ENCODE measurements around the gene CHRM5. TPM values are rescaled to one million over a fixed set of nuclear protein-coding genes. Genes with fewer than 3 reads are reported as not detected.

Gene CHRM5
- total and polyA plus RNA-seq, 2 donors (not counting 1 experiment from before 2014, with no cell fraction given) = not detected

DNA sequence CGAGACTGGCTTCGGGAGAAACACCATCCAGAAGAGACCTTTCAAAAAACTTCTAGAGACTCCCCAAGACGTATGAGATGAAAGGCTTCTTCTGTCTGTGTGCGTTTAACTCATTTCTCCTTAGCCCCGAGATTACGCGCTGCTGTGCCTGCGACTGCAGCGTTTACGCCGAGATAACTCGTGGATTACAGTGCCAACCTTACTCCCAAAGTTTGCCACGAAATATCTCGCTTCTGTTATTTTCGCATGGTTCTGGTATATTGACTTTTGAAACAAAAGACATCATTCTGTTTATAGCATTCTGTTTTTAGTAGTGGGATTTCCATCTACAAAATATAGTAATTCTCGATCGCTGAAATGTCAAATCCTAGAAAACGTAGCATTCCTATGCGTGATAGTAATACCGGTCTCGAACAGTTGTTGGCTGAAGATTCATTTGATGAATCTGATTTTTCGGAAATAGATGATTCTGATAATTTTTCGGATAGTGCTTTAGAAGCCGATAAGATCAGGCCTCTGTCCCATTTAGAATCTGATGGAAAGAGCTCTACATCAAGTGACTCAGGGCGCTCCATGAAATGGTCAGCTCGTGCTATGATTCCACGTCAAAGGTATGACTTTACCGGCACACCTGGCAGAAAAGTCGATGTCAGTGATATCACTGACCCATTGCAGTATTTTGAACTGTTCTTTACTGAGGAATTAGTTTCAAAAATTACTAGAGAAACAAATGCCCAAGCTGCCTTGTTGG is 134.1 kb downstream of the CHRM5 start:
- H3K79me2 ChIP-seq (ENCODE audit: control insufficient read depth, insufficient read depth, low read length) = peaks cover 66% of the 10 kb centered on the region
- peaks cover 0 to 3% of the 10 kb centered on the region in 2 experiments for H3K36me3 ChIP-seq (replicated peaks in 1 of 2; ENCODE audit: control extremely low read depth in 1 of 2, control insufficient read depth in 1 of 2, extremely low read depth in 1 of 2, insufficient read depth in 2 of 2, low read length in 1 of 2)
- Mint-ChIP-seq H3K4me1 (peaks cover 41% of the 10 kb centered on the region), H3K4me3 (peak overlapping the region; percentile 98), H3K27ac (peak overlapping the region; percentile 99), H3K9me3 (ENCODE audit: insufficient read depth) (no peaks in the 10 kb centered on the region), H3K27me3 (no peaks in the 10 kb centered on the region)
- intact Hi-C loops (cut with micrococcal nuclease) = loop anchor here (1.0 kb wide), 5 partner anchors 40 to 265 kb away; partner anchors contain the start of genes KATNBL1 and LPCAT4
- CTCF ChIA-PET = interaction anchor here (1.0 to 2.8 kb wide), 3 partner anchors 40 to 141 kb away, joined by 3 to 17 read pairs (median 4); partner anchors contain the start of gene KATNBL1
- DNase-seq (no peak), ATAC-seq (ENCODE audit: low read depth) (peak; percentile 16)
- peak overlapping the region; percentile 80 to 99 (median 82) for H3K4me3 ChIP-seq (ENCODE audit: control extremely low read depth in 1 of 5, extremely low read depth in 1 of 5, insufficient read depth in 1 of 5, low read depth in 2 of 5, low read length in 4 of 5)
- peak overlapping the region; percentile 93 for H2AFZ ChIP-seq (ENCODE audit: insufficient read depth, low read depth, low read length, poor library complexity, severe bottlenecking)
- peak overlapping the region; percentile 92 to 98 for H3K27ac ChIP-seq (ENCODE audit: low read length in 2 of 2)
- H3K27me3 ChIP-seq (replicated peaks in 1 of 4; ENCODE audit: control extremely low read depth in 1 of 4, control insufficient read depth in 3 of 4, insufficient read depth in 4 of 4, low read length in 3 of 4) = no peaks in the 10 kb centered on the region
- WGBS (ENCODE audit: insufficient coverage) = 43% methylated on average over 20 of the region's 29 CpGs
- POLR2A ChIA-PET = interaction anchor here (0.9 to 1.1 kb wide), 3 partner anchors 63 to 216 kb away, joined by 3 to 4 read pairs (median 4); partner anchors contain the start of genes AVEN and EMC4
- peak overlapping the region; percentile 88 for H3K4me2 ChIP-seq (replicated peaks; ENCODE audit: low read depth, low read length, poor library complexity, severe bottlenecking)
- TF ChIP-seq, protein P1, sequence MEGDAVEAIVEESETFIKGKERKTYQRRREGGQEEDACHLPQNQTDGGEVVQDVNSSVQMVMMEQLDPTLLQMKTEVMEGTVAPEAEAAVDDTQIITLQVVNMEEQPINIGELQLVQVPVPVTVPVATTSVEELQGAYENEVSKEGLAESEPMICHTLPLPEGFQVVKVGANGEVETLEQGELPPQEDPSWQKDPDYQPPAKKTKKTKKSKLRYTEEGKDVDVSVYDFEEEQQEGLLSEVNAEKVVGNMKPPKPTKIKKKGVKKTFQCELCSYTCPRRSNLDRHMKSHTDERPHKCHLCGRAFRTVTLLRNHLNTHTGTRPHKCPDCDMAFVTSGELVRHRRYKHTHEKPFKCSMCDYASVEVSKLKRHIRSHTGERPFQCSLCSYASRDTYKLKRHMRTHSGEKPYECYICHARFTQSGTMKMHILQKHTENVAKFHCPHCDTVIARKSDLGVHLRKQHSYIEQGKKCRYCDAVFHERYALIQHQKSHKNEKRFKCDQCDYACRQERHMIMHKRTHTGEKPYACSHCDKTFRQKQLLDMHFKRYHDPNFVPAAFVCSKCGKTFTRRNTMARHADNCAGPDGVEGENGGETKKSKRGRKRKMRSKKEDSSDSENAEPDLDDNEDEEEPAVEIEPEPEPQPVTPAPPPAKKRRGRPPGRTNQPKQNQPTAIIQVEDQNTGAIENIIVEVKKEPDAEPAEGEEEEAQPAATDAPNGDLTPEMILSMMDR (IDR thresholded peaks at IDR 0.05) = no peak
- no peak for TF ChIP-seq EZH2 (IDR thresholded peaks at IDR 0.05; ENCODE audit: borderline replicate concordance, insufficient read depth, low read depth, low read length, poor library complexity, severe bottlenecking)
- no peaks in the 10 kb centered on the region for H4K20me1 ChIP-seq (ENCODE audit: control insufficient read depth, insufficient read depth, low read length, poor library complexity, severe bottlenecking)
- H3K9ac ChIP-seq (ENCODE audit: low read length) = peak overlapping the region; percentile 94
- peaks cover 18 to 19% of the 10 kb centered on the region in 2 donors for H3K4me1 ChIP-seq (ENCODE audit: control insufficient read depth in 2 of 2, insufficient read depth in 2 of 2, low read length in 2 of 2)
- no peaks in the 10 kb centered on the region for H3K9me3 ChIP-seq (ENCODE audit: control extremely low read depth in 1 of 3, control insufficient read depth in 2 of 3, insufficient read depth in 1 of 3, low read length in 2 of 3)

DNA sequence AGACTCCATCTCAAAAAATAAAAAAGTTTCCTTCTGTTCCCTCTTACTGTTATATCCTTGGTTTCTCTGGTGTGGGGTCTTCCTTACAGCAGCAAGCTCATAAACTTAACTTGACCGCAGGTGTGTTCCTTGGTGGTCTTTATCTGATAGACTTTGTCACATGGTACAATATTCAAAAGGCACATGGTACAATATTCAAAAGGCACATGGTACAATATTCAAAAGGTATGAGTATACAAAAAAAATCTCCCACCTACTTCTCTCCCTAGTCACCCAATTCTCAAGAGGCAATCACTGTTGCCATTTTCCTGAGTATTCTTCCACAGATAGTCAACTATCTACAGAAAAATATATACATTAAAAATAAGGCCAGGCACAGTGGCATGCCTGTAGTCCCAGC is 138.1 kb downstream of the CHRM5 start:
- Histone ChIP-seq H3K36me3 (replicated peaks in 1 of 2; ENCODE audit: control extremely low read depth in 1 of 2, control insufficient read depth in 1 of 2, extremely low read depth in 1 of 2, insufficient read depth in 2 of 2, low read length in 1 of 2) (no peaks in the 10 kb centered on the region), H3K9ac (ENCODE audit: low read length) (no peak overlapping the region), H2AFZ (ENCODE audit: insufficient read depth, low read depth, low read length, poor library complexity, severe bottlenecking) (no peak overlapping the region), H3K27me3 (replicated peaks in 1 of 4; ENCODE audit: control extremely low read depth in 1 of 4, control insufficient read depth in 3 of 4, insufficient read depth in 4 of 4, low read length in 3 of 4) (no peaks in the 10 kb centered on the region), H3K4me1 (ENCODE audit: control insufficient read depth in 2 of 2, insufficient read depth in 2 of 2, low read length in 2 of 2) (peaks cover 8 to 9% of the 10 kb centered on the region in 2 donors), H3K9me3 (ENCODE audit: control extremely low read depth in 1 of 3, control insufficient read depth in 2 of 3, insufficient read depth in 1 of 3, low read length in 2 of 3) (no peaks in the 10 kb centered on the region), H3K4me3 (ENCODE audit: control extremely low read depth in 1 of 5, extremely low read depth in 1 of 5, insufficient read depth in 1 of 5, low read depth in 2 of 5, low read length in 4 of 5) (no peak overlapping the region), H4K20me1 (ENCODE audit: control insufficient read depth, insufficient read depth, low read length, poor library complexity, severe bottlenecking) (no peaks in the 10 kb centered on the region), H3K79me2 (ENCODE audit: control insufficient read depth, insufficient read depth, low read length) (peaks cover 26% of the 10 kb centered on the region), H3K27ac (ENCODE audit: low read length in 2 of 2) (no peak overlapping the region), H3K4me2 (replicated peaks; ENCODE audit: low read depth, low read length, poor library complexity, severe bottlenecking) (no peak overlapping the region)
- Mint-ChIP-seq H3K27ac (no peak overlapping the region), H3K4me3 (no peak overlapping the region), H3K27me3 (no peaks in the 10 kb centered on the region), H3K4me1 (peaks cover 22% of the 10 kb centered on the region), H3K9me3 (ENCODE audit: insufficient read depth) (no peaks in the 10 kb centered on the region)
- no peak for DNase-seq
- TF ChIP-seq EZH2 (IDR thresholded peaks at IDR 0.05; ENCODE audit: borderline replicate concordance, insufficient read depth, low read depth, low read length, poor library complexity, severe bottlenecking) = no peak
- ChIA-PET CTCF (interaction anchor here (0.6 kb wide), 1 partner anchor 29 kb away, joined by 3 read pairs; no protein-coding TSS in a partner anchor), POLR2A (no interaction called here)
- WGBS (ENCODE audit: insufficient coverage) = no CpG with 5 or more reads among the region's 1 CpG
- no peak for ATAC-seq (ENCODE audit: low read depth)
- intact Hi-C loops (cut with micrococcal nuclease) = no loop called here

Data from B cell (primary cell).